Measurements from ENCODE around the gene UBE2R2. TPM values are rescaled to one million over a fixed set of nuclear protein-coding genes. Genes with fewer than 3 reads are reported as not detected.

UBE2R2 gene
- total RNA-seq, 1 experiment from 2014 or later: 31.9 TPM

DNA sequence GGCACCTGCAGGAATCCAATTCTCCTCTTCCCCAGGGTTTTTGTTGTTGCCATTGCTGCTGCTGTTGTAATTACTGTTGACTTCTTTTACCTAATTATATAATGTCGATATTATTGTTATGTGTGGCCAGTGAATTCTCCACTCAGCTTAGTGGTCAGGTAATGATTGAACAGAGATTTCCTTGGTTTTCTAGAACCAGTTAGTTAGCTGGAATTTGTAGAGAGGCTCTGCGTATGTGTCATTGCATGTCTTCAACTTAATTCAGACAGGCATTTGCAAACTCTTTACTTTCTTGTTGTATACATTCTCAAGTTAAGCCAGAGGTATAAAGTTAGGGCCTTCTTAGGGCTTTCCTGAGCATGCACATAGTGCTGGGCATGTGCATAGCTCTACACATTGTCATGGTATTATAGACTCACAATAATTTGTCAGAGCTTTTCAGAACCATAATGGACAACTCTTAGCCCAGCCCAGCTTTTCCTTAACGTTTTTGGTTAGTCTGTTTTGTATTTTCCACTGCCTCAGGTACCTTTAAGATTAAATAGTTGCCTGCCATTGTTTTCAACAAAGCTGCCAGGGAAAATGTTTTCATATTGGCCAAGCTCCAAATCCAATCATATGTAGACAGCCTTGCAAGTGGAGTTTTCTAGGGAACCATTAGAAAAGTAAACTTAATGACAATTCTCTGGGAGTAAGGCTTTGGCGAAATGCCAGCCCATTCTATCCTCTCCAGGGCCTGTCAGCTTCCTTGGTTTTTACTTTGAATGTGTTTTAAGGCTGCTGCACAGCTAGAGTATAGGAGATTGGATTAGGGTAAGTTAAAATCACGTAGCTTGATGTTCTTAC, 68.1 kb downstream of the UBE2R2 start:
- peak; percentile 71 for DNase-seq (ENCODE audit: low read depth)

DNA sequence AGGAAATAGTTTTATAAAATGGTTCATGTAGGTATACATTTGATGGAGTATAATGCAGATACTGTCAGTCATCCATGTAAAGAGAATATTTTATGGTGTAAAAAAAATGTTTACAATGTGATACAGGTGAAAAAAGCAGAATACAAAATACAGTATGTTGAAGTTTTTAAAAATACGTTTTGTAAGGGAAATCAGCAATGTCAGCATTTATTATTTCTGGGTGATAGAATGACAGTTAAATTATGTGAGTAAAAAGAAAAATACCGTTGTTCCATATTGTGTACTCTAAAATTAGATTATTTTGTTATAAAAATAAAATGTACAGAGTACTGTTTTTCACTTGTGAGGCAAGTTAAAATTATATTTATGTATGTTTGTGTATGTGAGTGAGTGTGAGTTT, 69.0 kb downstream of the UBE2R2 start:
- no peak for DNase-seq (ENCODE audit: low read depth)

DNA sequence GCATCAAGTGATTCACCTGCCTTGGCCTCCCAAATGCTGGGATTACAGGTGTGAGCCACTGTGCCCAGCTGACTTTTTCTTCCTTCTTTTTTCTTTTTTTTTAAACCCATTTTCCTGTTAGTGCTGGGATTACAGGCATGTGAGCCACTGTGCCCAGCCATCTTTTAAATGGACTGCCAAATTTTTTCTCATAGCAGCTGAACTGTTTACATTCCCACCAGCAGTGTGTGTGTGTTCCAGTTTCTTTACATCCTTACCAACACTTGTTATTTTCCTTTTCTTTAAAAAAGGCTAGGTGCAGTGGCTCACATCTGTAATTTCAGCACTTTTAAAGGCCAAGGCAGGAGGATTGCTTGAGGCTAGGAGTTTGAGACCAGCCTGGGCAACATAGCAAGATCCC, 76.9 kb downstream of the UBE2R2 start:
- DNase-seq (ENCODE audit: low read depth): no peak

DNA sequence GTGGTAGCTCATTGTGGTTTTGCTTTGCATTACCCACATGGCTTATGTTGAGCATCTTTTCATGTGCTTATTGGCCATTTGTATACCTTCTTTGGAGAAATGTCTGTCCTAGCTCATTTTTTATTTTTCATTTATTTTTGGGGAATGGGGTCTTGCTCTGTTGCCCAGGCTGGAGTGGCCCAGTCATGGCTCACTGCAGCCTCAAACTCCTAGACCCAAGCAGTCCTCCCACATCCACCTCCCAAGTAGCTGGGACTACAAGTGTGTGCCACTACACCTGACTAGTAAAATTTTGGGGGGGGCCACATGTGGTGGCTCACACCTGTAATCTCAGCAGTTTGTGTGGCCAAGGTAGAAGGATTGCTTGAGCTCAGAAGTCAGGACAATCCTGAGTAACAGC, 77.4 kb downstream of the UBE2R2 start:
- no peak for DNase-seq (ENCODE audit: low read depth)

DNA sequence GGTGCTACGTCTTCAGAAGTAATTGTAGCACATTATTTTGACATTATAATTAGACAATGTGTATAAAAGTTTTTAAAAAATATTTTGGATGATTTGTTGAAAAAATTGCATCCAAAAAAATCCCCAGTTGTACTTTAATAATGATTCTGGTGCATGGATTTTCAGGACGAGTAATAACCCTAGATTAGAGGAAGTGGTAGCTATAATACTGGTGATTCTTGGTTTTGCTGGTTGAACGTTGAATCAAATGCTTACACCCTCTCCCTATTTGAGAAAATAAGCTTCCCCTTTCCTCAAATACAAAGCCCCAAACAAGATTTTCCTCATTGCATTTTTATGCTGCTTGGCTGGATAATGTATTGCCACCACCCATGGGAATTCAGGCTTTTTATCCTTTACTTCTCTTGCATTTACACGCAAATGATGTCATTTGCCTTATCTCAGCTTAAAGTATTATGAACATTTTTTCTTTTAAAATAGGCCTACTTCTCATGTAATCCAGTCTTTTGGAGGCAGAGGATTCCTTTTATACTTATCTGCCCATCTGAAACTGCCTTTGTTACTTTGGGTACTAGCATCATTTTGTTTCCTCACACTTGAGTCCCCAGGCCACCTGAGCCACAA, 86.3 kb downstream of the UBE2R2 start:
- no peak for DNase-seq (ENCODE audit: low read depth)

DNA sequence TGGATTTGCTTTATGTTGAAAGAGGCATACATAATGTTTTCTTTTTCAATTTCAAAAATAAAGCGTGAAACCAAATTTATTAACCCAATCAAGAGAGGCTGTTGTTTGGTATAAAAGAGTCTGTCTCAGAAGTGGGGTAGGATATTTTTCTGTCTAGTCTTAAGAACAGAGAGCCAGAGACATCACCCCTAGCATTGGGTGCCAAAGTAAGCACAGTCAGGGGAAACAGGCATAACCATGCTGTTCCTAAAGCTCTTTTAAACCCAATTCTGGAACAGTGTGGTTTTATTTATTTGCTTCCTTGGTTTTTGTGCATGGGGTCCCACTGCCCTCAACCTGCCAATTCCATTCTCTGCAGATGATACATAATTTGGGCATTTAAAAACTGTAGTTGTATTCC, 88.2 kb downstream of the UBE2R2 start:
- no peak for DNase-seq (ENCODE audit: low read depth)

DNA sequence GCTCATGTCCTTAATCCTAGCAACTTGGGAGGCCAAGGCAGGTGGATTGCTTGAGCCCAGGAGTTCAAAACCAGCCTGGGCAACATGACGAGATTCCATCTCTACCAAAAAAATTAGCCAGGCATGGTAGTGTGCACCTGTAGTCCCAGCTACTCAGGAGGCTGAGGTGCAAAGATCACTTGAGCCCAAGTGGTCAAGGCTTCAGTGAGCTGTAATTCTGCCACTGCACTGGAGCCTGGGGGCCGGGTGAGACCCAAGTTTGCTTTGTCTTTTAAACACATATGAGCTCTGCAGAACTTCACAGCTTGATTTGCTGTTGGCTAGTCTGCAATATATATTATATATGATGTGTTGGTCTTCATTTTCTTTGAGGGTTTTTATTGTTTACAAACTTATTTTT, 89.8 kb downstream of the UBE2R2 start:
- DNase-seq (ENCODE audit: low read depth): no peak

DNA sequence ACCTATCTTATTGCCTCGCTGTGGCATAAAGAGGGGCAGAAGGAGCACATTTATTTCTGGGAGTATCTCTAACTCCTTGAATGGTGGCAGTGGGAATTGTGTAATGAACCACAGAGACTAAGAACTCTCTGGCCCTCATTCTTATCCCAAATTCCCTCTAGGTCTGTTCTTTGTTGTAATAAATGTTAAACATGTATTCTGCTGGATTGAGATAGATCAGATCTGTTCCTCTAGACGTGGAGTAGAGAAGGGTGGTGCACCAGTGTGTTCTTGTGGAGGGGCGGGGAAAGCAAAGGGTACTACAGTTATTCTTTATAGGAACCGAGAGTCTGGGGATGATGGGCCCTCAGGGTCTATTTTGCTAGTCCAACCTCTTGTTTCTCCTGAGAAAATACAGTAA, 90.4 kb downstream of the UBE2R2 start:
- DNase-seq (ENCODE audit: low read depth): no peak

DNA sequence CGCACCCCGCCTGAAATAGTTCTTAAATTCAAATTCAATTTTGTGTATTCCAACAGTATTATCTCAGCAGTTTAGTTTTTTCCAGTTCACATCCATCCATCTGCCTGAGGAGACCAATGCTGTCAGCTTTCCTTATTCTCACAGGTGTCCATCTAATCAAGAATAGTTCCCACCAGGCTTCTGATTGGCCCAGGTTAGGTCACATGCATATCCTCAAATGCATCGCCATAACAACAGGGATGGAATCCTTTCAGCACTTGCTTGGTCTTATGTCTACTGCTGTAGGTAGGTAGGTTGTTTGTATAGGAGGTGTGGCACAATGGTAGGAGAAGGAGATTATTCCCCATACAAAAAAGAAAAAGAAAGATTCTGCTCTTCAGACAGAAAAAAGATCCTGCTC, 91.2 kb downstream of the UBE2R2 start:
- DNase-seq (ENCODE audit: low read depth): no peak

DNA sequence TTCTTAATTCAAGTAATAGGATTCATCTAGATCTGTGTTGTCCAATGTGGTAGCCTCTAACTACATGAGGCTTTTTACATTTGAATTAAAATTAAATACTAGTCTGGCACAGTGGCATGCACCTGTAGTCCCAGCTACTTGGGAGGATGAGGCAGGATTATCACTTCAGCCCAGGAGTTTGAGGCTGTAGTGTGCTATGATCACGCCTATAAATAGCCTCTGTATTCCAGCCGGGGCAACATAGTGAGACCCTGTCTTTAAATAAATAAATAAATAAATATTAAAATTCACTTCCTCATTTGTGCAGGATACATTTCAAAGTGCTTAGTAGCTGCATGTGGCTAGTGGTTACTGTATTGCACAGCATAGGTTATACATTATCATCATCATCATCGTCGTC, 91.8 kb downstream of the UBE2R2 start:
- DNase-seq (ENCODE audit: low read depth): no peak

DNA sequence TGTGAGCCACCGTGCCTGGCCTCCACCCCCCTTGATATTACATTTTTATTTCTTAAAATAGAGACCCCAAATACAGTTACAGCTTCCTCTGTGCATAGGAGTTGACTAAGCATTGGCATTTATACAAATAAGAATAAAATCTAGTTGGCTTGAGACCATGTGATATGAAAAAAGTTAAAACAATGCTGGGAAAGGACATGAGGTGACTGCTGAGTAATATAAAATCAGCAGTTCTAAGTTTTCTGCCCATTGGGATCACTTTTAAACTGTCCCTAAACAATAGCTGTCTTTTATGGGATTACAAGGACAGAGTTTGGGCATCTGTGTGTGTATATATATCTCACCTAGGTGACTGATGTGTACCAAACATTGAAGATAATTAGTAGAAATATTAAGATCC, 96.6 kb downstream of the UBE2R2 start:
- DNase-seq (ENCODE audit: low read depth): no peak

DNA sequence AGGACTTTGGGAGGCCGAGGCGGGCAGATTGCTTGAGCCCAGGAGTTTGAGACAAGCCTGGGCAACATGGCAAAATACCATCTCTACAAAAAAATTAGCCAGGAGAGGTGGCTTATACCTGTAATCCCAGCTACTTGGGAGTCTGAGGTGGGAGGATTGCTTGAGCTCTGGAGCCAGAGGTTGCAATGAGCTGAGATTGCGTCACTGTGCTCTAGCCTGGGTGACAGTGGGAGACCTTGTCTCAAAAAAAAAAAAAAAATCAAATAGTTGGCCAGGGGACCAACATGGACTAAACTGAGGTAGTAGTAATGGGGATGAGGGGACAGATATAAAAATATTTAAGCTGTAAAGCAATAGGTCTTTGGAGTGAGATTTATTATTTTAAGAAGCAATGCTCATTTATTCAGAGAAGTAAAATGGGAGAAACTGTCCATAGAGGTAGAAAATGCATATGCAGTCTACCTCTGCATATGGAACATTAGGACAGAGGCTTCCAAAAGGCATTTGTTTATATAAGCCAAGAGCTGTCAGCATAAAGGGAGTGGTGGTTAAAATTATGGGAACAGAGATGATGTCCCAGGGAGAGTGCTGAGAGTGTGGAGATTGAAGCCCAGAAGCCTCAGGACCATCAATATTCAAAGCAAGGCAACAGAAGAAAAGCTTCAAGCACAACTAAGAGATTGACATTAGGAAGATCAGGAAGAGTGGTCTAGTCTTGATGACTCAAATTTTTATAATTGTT, 98.1 kb downstream of the UBE2R2 start:
- DNase-seq (ENCODE audit: low read depth): no peak

DNA sequence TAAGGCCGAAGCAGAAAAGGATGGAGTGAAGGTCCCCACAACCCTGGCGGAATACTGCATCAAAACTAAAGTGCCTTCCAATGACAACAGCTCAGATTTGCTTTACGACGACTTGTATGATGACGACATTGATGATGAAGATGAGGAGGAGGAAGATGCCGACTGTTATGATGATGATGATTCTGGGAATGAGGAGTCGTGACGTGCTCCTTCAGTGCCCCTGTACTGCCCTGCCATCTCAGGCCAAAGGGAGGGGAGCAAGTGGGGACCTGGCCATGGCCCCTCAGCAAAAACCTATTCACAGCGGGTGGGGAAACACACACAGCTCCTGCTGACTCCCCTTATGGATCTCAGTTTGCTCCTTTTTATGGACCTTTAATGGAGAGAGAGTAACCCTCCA, 100.1 kb downstream of the UBE2R2 start:
- DNase-seq (ENCODE audit: low read depth): no peak

DNA sequence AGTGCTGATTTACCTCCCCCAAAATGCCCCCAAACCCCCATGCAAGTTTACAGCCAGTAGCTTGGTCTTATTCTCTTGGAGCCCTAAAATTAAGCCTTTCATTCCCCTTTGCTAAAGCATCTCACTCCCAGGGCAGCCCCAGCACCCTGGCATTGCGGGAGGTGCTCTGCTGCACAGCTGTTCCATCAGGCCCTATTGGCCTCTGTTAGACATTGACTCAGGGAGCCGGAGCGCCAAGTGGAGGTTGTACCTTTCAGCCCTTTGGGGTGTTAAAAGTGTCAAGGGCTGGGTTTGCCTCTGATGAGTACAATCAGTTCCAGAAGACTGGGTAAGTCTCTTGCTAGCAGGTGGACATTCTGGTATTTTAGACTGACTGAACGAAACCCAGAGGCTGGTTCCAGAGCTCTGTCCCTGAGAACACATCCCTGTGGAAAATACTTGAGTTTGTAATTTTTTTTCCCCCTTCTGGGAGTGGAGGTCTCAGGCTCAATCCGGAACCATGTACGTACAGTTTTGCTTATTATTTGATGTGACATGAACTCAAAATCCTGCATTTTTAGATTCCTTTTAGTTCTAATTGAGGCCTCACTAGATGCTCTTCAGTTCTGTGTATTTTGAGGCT, 102.4 kb downstream of the UBE2R2 start:
- no peak for DNase-seq (ENCODE audit: low read depth)

DNA sequence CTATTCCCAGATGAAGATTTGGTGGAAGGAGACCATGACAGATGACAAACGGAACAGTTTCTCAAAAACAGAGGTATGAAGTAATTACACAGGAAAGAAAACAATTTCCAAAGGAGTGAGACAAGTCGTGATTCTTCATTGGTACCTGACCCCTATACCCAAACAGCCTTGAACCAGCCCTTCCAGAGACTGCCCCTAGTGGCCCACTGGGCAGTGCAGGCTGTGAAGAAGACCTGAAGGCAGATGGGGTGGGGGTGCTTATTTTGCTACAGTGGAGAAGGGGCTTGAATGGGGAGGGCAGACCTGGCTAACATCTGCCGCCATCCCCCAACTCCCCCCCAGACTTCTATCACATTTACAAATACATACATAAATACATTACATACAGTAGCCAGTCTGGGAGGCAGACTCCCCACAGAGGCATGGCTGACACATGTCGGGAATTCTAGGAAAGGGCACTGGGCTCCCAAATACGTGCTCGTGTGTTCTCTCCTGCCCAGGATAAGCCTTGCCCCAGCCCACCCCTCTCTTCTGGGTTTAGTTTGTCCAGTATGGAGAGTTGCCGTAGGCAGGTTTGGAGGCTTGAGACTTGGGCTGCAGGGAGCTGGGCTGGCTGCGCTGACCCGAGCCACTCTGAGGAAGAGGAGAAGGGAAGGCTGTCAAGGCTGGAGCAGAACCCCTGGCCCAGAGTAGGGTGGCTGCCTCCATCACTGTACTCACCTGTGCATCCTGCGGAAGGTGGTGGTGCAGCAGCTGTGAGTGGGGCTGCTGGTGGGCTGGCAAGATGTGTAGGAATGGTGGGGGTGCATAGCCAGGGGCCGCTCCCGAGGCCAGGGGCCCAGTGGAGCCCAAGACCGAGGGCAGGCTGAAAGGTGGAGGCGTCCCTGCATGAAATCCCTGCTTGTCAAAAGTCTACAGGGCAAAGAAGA, 105.3 kb downstream of the UBE2R2 start:
- DNase-seq (ENCODE audit: low read depth): peak; percentile 34

DNA sequence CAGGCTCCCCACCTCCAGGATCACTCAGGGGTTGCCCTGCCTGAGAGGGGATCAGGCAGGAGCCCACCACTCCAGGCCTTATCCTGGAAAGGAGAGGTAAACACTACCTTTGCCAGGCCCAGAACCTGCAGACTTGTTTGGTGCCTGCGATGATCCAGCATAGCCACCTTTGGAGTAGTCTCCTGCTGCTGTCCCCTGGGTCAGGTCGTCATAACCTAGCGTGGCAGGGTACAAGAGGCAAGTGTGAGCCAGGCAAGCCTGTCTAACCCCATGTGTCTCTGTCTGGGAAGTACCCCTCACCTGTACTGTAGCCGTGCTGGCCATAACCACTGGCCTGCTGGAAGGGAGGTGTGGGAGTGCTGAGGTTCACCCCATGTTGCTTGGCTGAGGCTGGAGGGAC, 106.1 kb downstream of the UBE2R2 start:
- DNase-seq (ENCODE audit: low read depth): no peak

DNA sequence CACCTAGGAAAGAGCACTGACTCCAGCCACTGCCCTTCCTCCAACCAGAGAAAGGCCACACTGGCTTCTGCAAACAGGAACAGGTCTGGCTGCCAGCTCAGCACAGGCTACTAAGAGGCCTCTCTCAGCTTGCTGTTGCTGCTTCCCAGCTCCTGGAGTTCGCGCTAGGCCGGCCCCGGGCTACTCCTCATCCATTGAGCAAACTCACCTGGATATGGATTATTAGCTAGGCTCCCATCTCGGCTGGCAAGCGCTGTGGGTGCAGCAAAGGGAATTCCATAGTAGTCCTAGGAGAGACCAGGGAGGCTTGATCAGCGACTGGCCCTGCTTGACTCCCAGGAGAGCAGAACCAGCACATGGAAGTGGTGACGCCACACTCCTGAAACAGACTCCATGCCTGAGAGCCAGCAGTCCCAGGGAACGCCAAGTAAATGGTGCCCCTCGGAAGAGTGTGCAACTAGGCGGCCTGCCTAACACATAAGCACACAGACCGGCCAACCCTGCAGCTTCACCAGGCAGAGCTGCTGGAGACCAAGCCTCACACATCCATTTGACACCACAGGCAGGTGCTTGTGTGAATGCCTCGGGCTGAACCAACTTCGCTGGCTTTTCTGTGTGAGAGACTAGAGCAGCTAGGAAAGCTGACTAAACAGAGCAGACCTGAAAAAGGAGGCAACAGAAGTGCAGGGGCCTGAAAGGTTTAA, 107.2 kb downstream of the UBE2R2 start:
- no peak for DNase-seq (ENCODE audit: low read depth)

DNA sequence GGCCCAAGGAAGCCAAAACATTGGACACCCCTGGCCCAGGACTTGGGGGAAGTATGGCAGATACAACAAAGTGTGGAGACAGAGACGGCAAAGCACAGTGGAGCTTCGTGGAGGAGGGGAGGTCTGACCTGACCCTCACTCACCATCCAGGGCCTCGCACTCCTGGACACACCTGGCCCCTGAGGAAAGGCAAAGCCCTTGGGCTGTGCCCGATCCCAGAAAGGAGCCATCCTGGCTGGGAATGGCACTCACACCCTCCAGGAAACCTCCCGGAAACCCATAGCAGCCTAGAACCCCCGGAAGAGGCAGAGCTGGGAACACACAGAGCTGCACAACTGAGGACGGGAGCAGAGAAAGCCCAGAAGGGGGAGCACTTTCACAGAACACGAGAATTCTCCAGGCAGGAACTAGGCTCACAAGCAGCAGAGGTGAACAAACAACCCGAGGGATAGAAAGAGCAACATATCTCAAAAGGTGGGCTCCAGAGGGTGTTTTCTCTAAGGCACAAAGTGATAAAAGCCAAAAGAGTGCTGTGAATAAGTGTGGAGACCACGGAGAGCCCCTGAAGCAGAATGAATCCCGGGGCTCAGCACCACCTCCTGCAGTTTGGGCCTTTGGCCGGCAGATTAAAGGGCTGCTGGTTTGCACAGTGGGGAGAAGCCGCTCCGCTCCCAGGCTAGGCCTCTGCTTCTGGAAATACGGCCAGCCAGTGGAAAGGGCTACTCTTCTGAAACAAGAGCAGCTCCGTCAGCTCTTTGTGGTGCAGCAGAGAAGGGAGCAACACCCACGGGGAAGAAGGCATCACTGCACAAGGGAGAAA, 108.2 kb downstream of the UBE2R2 start:
- DNase-seq (ENCODE audit: low read depth): peak; percentile 60

DNA sequence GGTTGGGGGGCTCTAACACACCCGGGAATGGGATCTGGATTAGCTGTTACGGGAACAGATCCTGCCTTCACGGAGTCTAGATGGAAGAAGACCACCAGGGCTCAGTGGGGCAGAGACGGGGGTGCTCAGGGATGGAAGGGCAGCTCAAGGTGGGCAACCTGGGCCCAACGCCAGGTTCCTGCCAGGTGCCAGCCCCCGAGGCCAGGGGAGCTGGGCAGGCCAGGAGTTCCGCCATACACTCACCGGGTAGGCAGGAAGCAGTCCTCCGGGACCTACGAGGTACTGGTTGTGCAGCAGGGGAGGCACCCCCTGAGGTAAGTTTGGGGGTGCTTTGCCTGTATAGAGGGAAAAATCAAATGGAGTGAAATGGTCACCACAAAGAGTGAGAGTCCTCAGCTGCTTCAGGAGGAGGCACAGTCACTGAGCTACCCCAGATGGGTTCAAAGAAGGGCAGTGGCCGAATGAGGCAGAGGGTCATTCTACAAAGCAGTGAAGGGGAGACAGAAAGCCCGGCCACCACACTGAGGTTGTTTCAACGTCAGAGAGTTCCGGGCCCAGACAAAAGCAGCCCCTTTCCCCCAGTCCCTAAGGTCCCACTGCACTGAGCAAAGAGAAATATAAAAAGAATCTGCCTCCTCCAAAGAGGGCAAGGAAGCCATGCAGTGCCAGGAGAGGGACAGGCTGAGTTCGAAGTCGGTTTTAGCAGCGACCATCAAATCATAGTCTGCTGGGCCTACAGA, 110.0 kb downstream of the UBE2R2 start:
- DNase-seq (ENCODE audit: low read depth): no peak

Measured in M059J (cell line).